Measurements from ENCODE around the gene TASP1.

TASP1 gene

DNA sequence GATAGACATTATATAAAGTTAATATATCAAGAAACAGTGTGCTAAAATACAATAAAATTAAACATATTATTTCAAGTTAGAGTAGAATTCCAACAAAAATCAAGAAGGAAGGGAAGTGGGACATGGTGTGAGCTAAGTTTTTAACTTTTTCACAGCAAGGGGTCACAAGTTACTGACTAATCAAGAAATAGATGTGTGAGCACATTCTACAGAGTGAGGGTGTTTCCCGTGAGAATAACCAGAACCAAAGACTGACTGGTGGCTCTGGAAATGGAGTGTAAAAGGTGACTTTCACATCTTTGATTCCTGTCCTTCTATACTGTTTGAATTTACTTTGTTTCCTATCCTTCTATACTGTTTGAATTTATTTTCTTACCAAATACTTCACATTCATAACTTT, 206.6 kb downstream of the TASP1 start:
- H3K4me1 ChIP-seq (ENCODE audit: control insufficient read depth in 1 of 2, insufficient read depth in 2 of 2, low read length in 2 of 2): peaks cover 0 to 3% of the 10 kb centered on the region in 2 experiments
- H3K27ac ChIP-seq (ENCODE audit: low read depth, low read length): no peak overlapping the region
- no peak overlapping the region for H2BK5ac ChIP-seq (ENCODE audit: low read depth, low read length, poor library complexity)
- no peak overlapping the region for H3K4me2 ChIP-seq (ENCODE audit: low read length)
- no peaks in the 10 kb centered on the region for H3K79me2 ChIP-seq (ENCODE audit: control insufficient read depth, insufficient read depth, low read length, poor library complexity)
- no peaks in the 10 kb centered on the region for H3K9me3 ChIP-seq (ENCODE audit: insufficient read depth, low read depth, low read length)
- DNase-seq: no peak
- no CpG with 5 or more reads among the region's 1 CpG for WGBS (ENCODE audit: extremely low coverage, insufficient coverage, insufficient read length)
- no peak overlapping the region for H2AK5ac ChIP-seq (ENCODE audit: low read length)
- no peak overlapping the region for H2BK12ac ChIP-seq (ENCODE audit: low read length)
- H3K14ac ChIP-seq (ENCODE audit: low read length): no peak overlapping the region
- H3K18ac ChIP-seq (ENCODE audit: low read length): no peak overlapping the region
- no peak overlapping the region for H2AFZ ChIP-seq (ENCODE audit: insufficient read depth, low read length, poor library complexity)
- no peaks in the 10 kb centered on the region for H3K27me3 ChIP-seq (ENCODE audit: insufficient read depth, low read length)
- no peak overlapping the region for H2BK120ac ChIP-seq (ENCODE audit: insufficient read depth, low read length, poor library complexity)
- H4K8ac ChIP-seq (ENCODE audit: low read depth, low read length): no peak overlapping the region
- H4K12ac ChIP-seq (ENCODE audit: low read depth, low read length): no peak overlapping the region
- H3K79me1 ChIP-seq (ENCODE audit: low read length): no peaks in the 10 kb centered on the region
- no peak overlapping the region for H3K4ac ChIP-seq (ENCODE audit: low read depth, low read length)
- H3K4me3 ChIP-seq (ENCODE audit: low read depth, low read length): no peak overlapping the region
- no peaks in the 10 kb centered on the region for H3K36me3 ChIP-seq (ENCODE audit: control insufficient read depth in 1 of 2, insufficient read depth in 2 of 2, low read length in 2 of 2)
- no peak overlapping the region for H3K23ac ChIP-seq (ENCODE audit: low read length)
- no peak overlapping the region for H4K91ac ChIP-seq (ENCODE audit: low read depth, low read length)
- H3K9ac ChIP-seq (ENCODE audit: low read length): no peak overlapping the region

DNA sequence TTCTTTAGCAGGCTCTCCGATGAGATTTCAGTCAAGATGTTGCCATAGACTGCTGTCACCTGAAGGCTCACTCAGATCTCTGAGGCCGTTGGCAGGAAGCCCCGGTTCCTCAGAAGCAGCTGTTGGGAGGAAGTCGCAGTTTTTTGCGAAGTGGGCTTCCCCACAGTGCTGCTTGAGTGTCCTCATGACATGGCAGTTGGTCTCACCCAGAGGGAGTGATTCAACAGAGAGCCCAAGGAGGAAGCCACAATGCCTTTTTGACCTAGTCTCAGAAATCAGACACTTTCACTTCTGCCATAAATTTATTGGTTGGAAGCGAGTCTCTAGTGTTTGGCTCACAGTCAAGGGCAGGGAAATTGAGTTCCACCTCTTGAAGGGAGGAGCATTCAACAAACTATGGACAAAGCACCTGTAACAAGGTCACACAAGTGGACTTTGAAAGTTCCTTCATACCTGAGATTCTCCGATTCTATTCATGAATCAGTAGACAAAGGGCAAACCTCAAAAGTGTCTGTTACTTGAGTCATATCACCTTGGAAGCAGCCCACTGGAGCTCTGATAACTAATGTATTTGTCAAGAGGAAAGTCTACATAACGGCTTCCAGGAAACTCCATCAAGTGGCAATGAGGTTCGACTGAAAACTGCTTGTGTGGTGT, 208.3 kb downstream of the TASP1 start:
- Histone ChIP-seq H3K4me1 (ENCODE audit: control insufficient read depth in 1 of 2, insufficient read depth in 2 of 2, low read length in 2 of 2) (no peaks in the 10 kb centered on the region), H3K9ac (ENCODE audit: low read length) (no peak overlapping the region), H3K79me1 (ENCODE audit: low read length) (no peaks in the 10 kb centered on the region), H4K8ac (ENCODE audit: low read depth, low read length) (no peak overlapping the region), H3K9me3 (ENCODE audit: insufficient read depth, low read depth, low read length) (no peaks in the 10 kb centered on the region), H2AFZ (ENCODE audit: insufficient read depth, low read length, poor library complexity) (no peak overlapping the region), H3K36me3 (ENCODE audit: control insufficient read depth in 1 of 2, insufficient read depth in 2 of 2, low read length in 2 of 2) (no peaks in the 10 kb centered on the region), H2BK12ac (ENCODE audit: low read length) (no peak overlapping the region), H3K4ac (ENCODE audit: low read depth, low read length) (no peak overlapping the region), H3K27ac (ENCODE audit: low read depth, low read length) (no peak overlapping the region), H3K4me3 (ENCODE audit: low read depth, low read length) (no peak overlapping the region), H2AK5ac (ENCODE audit: low read length) (no peak overlapping the region), H4K91ac (ENCODE audit: low read depth, low read length) (no peak overlapping the region), H3K4me2 (ENCODE audit: low read length) (no peak overlapping the region), H3K23ac (ENCODE audit: low read length) (no peak overlapping the region), H3K27me3 (ENCODE audit: insufficient read depth, low read length) (no peaks in the 10 kb centered on the region), H3K18ac (ENCODE audit: low read length) (no peak overlapping the region), H2BK120ac (ENCODE audit: insufficient read depth, low read length, poor library complexity) (no peak overlapping the region), H4K12ac (ENCODE audit: low read depth, low read length) (no peak overlapping the region), H3K14ac (ENCODE audit: low read length) (no peak overlapping the region), H3K79me2 (ENCODE audit: control insufficient read depth, insufficient read depth, low read length, poor library complexity) (no peaks in the 10 kb centered on the region), H2BK5ac (ENCODE audit: low read depth, low read length, poor library complexity) (no peak overlapping the region)
- DNase-seq: peak in 1 of 2 donors; percentile 16
- no CpG with 5 or more reads among the region's 9 CpGs for WGBS (ENCODE audit: extremely low coverage, insufficient coverage, insufficient read length)

DNA sequence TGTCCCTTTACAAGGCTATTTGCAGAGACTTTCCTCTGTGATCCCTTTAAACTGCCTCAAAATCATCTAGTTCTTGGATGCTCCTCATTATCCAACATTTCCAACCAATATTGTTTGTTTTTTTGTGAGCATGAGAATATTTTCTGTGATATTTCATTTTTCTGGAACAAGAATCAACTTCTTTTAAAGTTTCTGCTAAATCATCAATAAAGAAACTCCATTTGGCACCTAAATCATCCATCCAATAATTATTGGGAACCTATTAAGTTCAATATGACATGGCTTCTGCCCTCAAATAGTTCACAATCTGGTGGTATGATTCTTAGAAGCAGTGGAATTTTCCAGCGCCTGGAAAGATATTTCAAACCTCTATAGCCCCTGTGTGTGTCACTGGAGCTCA, 210.0 kb downstream of the TASP1 start:
- Histone ChIP-seq H2AFZ (ENCODE audit: insufficient read depth, low read length, poor library complexity) (no peak overlapping the region), H2BK12ac (ENCODE audit: low read length) (no peak overlapping the region), H2BK5ac (ENCODE audit: low read depth, low read length, poor library complexity) (no peak overlapping the region), H2AK5ac (ENCODE audit: low read length) (no peak overlapping the region), H3K4me2 (ENCODE audit: low read length) (no peak overlapping the region), H3K9ac (ENCODE audit: low read length) (no peak overlapping the region), H4K12ac (ENCODE audit: low read depth, low read length) (no peak overlapping the region), H3K36me3 (ENCODE audit: control insufficient read depth in 1 of 2, insufficient read depth in 2 of 2, low read length in 2 of 2) (no peaks in the 10 kb centered on the region), H4K8ac (ENCODE audit: low read depth, low read length) (no peak overlapping the region), H3K27me3 (ENCODE audit: insufficient read depth, low read length) (no peaks in the 10 kb centered on the region), H2BK120ac (ENCODE audit: insufficient read depth, low read length, poor library complexity) (no peak overlapping the region), H3K23ac (ENCODE audit: low read length) (no peak overlapping the region), H3K79me2 (ENCODE audit: control insufficient read depth, insufficient read depth, low read length, poor library complexity) (no peaks in the 10 kb centered on the region), H3K9me3 (ENCODE audit: insufficient read depth, low read depth, low read length) (no peaks in the 10 kb centered on the region), H3K4me3 (ENCODE audit: low read depth, low read length) (no peak overlapping the region), H3K4ac (ENCODE audit: low read depth, low read length) (no peak overlapping the region), H3K4me1 (ENCODE audit: control insufficient read depth in 1 of 2, insufficient read depth in 2 of 2, low read length in 2 of 2) (no peaks in the 10 kb centered on the region), H3K79me1 (ENCODE audit: low read length) (no peaks in the 10 kb centered on the region), H3K27ac (ENCODE audit: low read depth, low read length) (no peak overlapping the region), H3K18ac (ENCODE audit: low read length) (no peak overlapping the region), H4K91ac (ENCODE audit: low read depth, low read length) (no peak overlapping the region), H3K14ac (ENCODE audit: low read length) (no peak overlapping the region)
- peak in 1 of 2 donors; percentile 13 for DNase-seq
- WGBS (ENCODE audit: extremely low coverage, insufficient coverage, insufficient read length): no CpG with 5 or more reads among the region's 1 CpG

DNA sequence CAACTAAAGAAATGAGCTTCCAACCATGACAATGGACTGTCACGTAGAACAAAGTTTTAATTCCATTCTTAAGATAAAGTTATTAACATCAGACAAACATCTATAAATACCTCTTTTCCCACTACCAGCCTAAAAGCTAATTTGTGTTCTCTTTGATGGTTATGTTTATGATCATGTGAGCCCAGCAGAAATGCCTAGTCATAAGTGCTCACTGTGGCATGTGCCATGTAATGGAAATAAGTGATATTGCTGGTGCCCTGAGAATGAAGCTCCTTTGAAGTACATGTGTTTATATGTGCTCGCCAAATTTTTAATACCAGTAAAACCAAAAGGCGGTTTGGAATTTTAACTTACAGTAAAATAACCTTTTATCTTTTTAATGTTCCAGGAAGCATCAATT, 211.9 kb downstream of the TASP1 start:
- Histone ChIP-seq H3K23ac (ENCODE audit: low read length) (no peak overlapping the region), H3K27me3 (ENCODE audit: insufficient read depth, low read length) (no peaks in the 10 kb centered on the region), H2BK120ac (ENCODE audit: insufficient read depth, low read length, poor library complexity) (no peak overlapping the region), H3K4me1 (ENCODE audit: control insufficient read depth in 1 of 2, insufficient read depth in 2 of 2, low read length in 2 of 2) (no peaks in the 10 kb centered on the region), H2BK12ac (ENCODE audit: low read length) (no peak overlapping the region), H3K4me2 (ENCODE audit: low read length) (no peak overlapping the region), H3K14ac (ENCODE audit: low read length) (no peak overlapping the region), H3K79me2 (ENCODE audit: control insufficient read depth, insufficient read depth, low read length, poor library complexity) (no peaks in the 10 kb centered on the region), H4K91ac (ENCODE audit: low read depth, low read length) (no peak overlapping the region), H2AFZ (ENCODE audit: insufficient read depth, low read length, poor library complexity) (no peak overlapping the region), H3K9me3 (ENCODE audit: insufficient read depth, low read depth, low read length) (no peaks in the 10 kb centered on the region), H4K12ac (ENCODE audit: low read depth, low read length) (no peak overlapping the region), H3K9ac (ENCODE audit: low read length) (no peak overlapping the region), H3K18ac (ENCODE audit: low read length) (no peak overlapping the region), H4K8ac (ENCODE audit: low read depth, low read length) (no peak overlapping the region), H3K27ac (ENCODE audit: low read depth, low read length) (no peak overlapping the region), H3K4me3 (ENCODE audit: low read depth, low read length) (no peak overlapping the region), H3K4ac (ENCODE audit: low read depth, low read length) (no peak overlapping the region), H3K79me1 (ENCODE audit: low read length) (no peaks in the 10 kb centered on the region), H3K36me3 (ENCODE audit: control insufficient read depth in 1 of 2, insufficient read depth in 2 of 2, low read length in 2 of 2) (no peaks in the 10 kb centered on the region), H2BK5ac (ENCODE audit: low read depth, low read length, poor library complexity) (no peak overlapping the region), H2AK5ac (ENCODE audit: low read length) (no peak overlapping the region)
- DNase-seq: peak; percentile 20 to 68
- no CpG with 5 or more reads among the region's 3 CpGs for WGBS (ENCODE audit: extremely low coverage, insufficient coverage, insufficient read length)
